HepG2 (cell line): ENCODE measurements around the gene IQCC. TPM values are rescaled to one million over a fixed set of nuclear protein-coding genes. Genes with fewer than 3 reads are reported as not detected.

Source experiments
- ATAD3A ChIP-seq: sonication (generic); formaldehyde crosslinking; IDR thresholded peaks from 2 replicates; pipeline ENCODE4 v1.4.0; 2020; ENCODE audit warnings: missing genetic modification reagents
- CENPT ChIP-seq: sonication (generic); formaldehyde crosslinking; IDR thresholded peaks from 2 replicates; pipeline ENCODE4 v1.8.0; 2022; ENCODE audit warnings: low read depth, mild to moderate bottlenecking, moderate library complexity, missing genetic modification reagents
- FOXA3 ChIP-seq: IDR thresholded peaks from 2 replicates; pipeline ENCODE4 v1.6.1; 2016; ENCODE audit warnings: missing genetic modification reagents, missing compliant biosample characterization
- FOXP4 ChIP-seq: sonication (generic); formaldehyde crosslinking; IDR thresholded peaks from 2 replicates; pipeline ENCODE4 v1.4.0; 2020; ENCODE audit warnings: missing genetic modification reagents
- MXD3 ChIP-seq: IDR thresholded peaks from 2 replicates; pipeline ENCODE4 v1.6.1; 2016; ENCODE audit warnings: mild to moderate bottlenecking, missing biosample characterization, missing genetic modification reagents
- PAX8 ChIP-seq: sonication (generic); formaldehyde crosslinking; IDR thresholded peaks from 2 replicates; pipeline ENCODE4 v1.8.0; 2022; ENCODE audit warnings: mild to moderate bottlenecking, missing genetic modification reagents, borderline replicate concordance
- RARA ChIP-seq: IDR thresholded peaks from 2 replicates; pipeline ENCODE4 v1.6.1; 2016; ENCODE audit warnings: missing genetic modification reagents, missing compliant biosample characterization
- RXRB ChIP-seq: IDR thresholded peaks from 2 replicates; pipeline ENCODE4 v1.6.1; 2016; ENCODE audit warnings: borderline replicate concordance, missing genetic modification reagents, missing compliant biosample characterization
- SKI ChIP-seq: fragments of 450-650 bp; IDR thresholded peaks from one replicate; pipeline ENCODE4 v1.6.1; 2018; ENCODE audit warnings: mild to moderate bottlenecking; ENCODE audit not compliant: partially characterized antibody
- SKIL ChIP-seq: sonication (generic); formaldehyde crosslinking; IDR thresholded peaks from 2 replicates; pipeline ENCODE4 v1.8.0; 2022; ENCODE audit warnings: missing genetic modification reagents, mild to moderate bottlenecking, moderate library complexity, borderline replicate concordance
- YEATS4 ChIP-seq: sonication (generic); formaldehyde crosslinking; IDR thresholded peaks from 2 replicates; pipeline ENCODE4 v1.4.0; 2020; ENCODE audit warnings: missing genetic modification reagents, borderline replicate concordance
- ZBTB2 ChIP-seq: sonication (generic); formaldehyde crosslinking; IDR thresholded peaks from 2 replicates; pipeline ENCODE4 v1.8.0; 2022; ENCODE audit warnings: low read depth, missing genetic modification reagents
- ZFP90 ChIP-seq: sonication (generic); formaldehyde crosslinking; IDR thresholded peaks from 2 replicates; pipeline ENCODE4 v1.8.0; 2022; ENCODE audit warnings: missing genetic modification reagents, mild to moderate bottlenecking, inconsistent platforms, borderline replicate concordance
- ZKSCAN8 ChIP-seq: IDR thresholded peaks from 2 replicates; pipeline ENCODE4 v1.6.1; 2016; ENCODE audit warnings: borderline replicate concordance, missing genetic modification reagents, missing compliant biosample characterization
- ZNF225 ChIP-seq: sonication (generic); formaldehyde crosslinking; IDR thresholded peaks from 2 replicates; pipeline ENCODE4 v1.4.0; 2020; ENCODE audit warnings: mild to moderate bottlenecking, missing genetic modification reagents
- ZNF550 ChIP-seq: sonication (generic); formaldehyde crosslinking; IDR thresholded peaks from 2 replicates; pipeline ENCODE4 v1.4.0; 2020; ENCODE audit warnings: mild to moderate bottlenecking, missing genetic modification reagents, borderline replicate concordance
- ZNF576 ChIP-seq: sonication (generic); formaldehyde crosslinking; IDR thresholded peaks from 2 replicates; pipeline ENCODE4 v1.4.0; 2020; ENCODE audit warnings: mild to moderate bottlenecking, missing genetic modification reagents
- ZNF776 ChIP-seq: sonication (generic); formaldehyde crosslinking; IDR thresholded peaks from 2 replicates; pipeline ENCODE4 v1.4.0; 2020; ENCODE audit warnings: mild to moderate bottlenecking, missing genetic modification reagents
- polyA plus RNA-seq, 8 experiments: library from polyadenylated mRNA; depleted of rRNA in 3 of 8; stranded (reverse) in 7 of 8; unstranded in 1 of 8; fragments of >200 nt; fragmentation: Illumina TruSeq in 4 of 8; extraction: Trizol in 4 of 8; gene quantifications; 2 replicates each; pipeline versions ENCODE4 v1.2.1 to v1.2.3, GENCODE V29; 2011 to 2016; ENCODE audit warnings: low read depth in 4 of 8, missing spikeins in 1 of 8, mixed read lengths in 1 of 8; ENCODE audit not compliant: insufficient read depth in 1 of 8
- total RNA-seq, 5 experiments: library from RNA; depleted of rRNA; stranded (reverse); fragments of >200 nt; fragmentation: Illumina TruSeq; extraction: Trizol; gene quantifications; 2 replicates each; pipeline ENCODE4 v1.2.3, GENCODE V29; 2016; ENCODE audit warnings: low read depth in 1 of 5

IQCC gene
- total and polyA plus RNA-seq, 2 of the 13 experiments (the other 11 are each of a cell fraction or from before 2014, with no cell fraction given) = 1.7 to 3.0 TPM

GRCh38 chr1:32241001-32241763, 35.7 kb downstream of the IQCC start (continued):
- TF ChIP-seq MXD3 (CRISPR knock-in tag) (no peak), ZNF776 (CRISPR knock-in tag) (no peak), ZBTB2 (CRISPR knock-in tag) (no peak), RXRB (CRISPR knock-in tag) (no peak; the same call in 1 of the 2 replicates), FOXA3 (CRISPR knock-in tag) (no peak), ZFP90 (CRISPR knock-in tag) (no peak), RARA (CRISPR knock-in tag) (no peak), ZNF576 (CRISPR knock-in tag) (no peak), SKI (no peak), CENPT (CRISPR knock-in tag) (no peak), PAX8 (0 out of 2 replicates have a peak, but pooled peaks have one; percentile 27), ZKSCAN8 (CRISPR knock-in tag) (no peak), SKIL (CRISPR knock-in tag) (no peak), ZNF550 (CRISPR knock-in tag) (no peak), YEATS4 (peak; percentile 38; the same call in 1 of the 2 replicates), ATAD3A (CRISPR knock-in tag) (no peak), ZNF225 (no peak), FOXP4 (0 out of 2 replicates have a peak, but pooled peaks have one; percentile 28)
